Sigmoid colon (tissue), 7 donors: ENCODE data around the gene ZFYVE28. TPM values are rescaled to one million over a fixed set of nuclear protein-coding genes. Genes with fewer than 3 reads are reported as not detected.
A peak's percentile ranks its signal among the peaks of the same experiment; 100 is the strongest.

ENCODE experiments used
- DNase-seq: peaks from one replicate; pipeline ENCODE4 v3.0.0-alpha.2; 2019
- H3K27ac ChIP-seq, 4 donors: fragments of 200-600 bp; sonication (generic); one replicate each; pipeline ENCODE4 v1.5.1; 2016 to 2019; ENCODE audit warnings: mild to moderate bottlenecking in 1 of 4
- H3K27me3 ChIP-seq, 3 donors: fragments of 200-600 bp; sonication (generic); one replicate each; pipeline ENCODE4 v1.5.1; 2019; ENCODE audit warnings: mild to moderate bottlenecking in 1 of 3
- H3K36me3 ChIP-seq, 4 donors: fragments of 200-600 bp; sonication (generic); one replicate each; pipeline ENCODE4 v1.5.1; 2016 to 2019
- H3K4me1 ChIP-seq, 4 donors: fragments of 200-600 bp; sonication (generic); one replicate each; pipeline ENCODE4 v1.5.1; 2017 to 2019
- H3K4me3 ChIP-seq, 4 donors: fragments of 200-600 bp; sonication (generic); one replicate each; pipeline ENCODE4 v1.5.1; 2017 to 2019; ENCODE audit warnings: mild to moderate bottlenecking in 2 of 4, moderate library complexity in 1 of 4
- H3K9me3 ChIP-seq, 4 donors: fragments of 200-600 bp in 3 of 4; sonication (generic) in 3 of 4; one replicate each; pipeline versions ENCODE4 v1.5.1 to v1.6.1; 2013 to 2019
- EP300 ChIP-seq, 4 donors: sonication (generic); formaldehyde crosslinking; IDR thresholded peaks; one replicate each; pipeline ENCODE4 v1.6.1; 2017; ENCODE audit warnings: antibody characterized with exemption in 4 of 4
- POLR2A ChIP-seq, 2 donors: fragments of 450-650 bp; IDR thresholded peaks; one replicate each; pipeline ENCODE4 v1.6.1; 2016; ENCODE audit warnings: antibody characterized with exemption in 2 of 2, mild to moderate bottlenecking in 2 of 2, moderate library complexity in 2 of 2
- POLR2AphosphoS5 ChIP-seq, 4 donors: sonication (generic); formaldehyde crosslinking; IDR thresholded peaks; one replicate each; pipeline ENCODE4 v1.6.1; 2017; ENCODE audit warnings: antibody characterized with exemption in 4 of 4
- WGBS, 2 donors: extraction: QIAGEN DNeasy Blood & Tissue Kit; methylation state at CpG; one replicate each; pipeline ENCODE4 v1.1.7; 2013; 5-methylcytosine and 5-hydroxymethylcytosine counted together
- intact Hi-C: fragments of 100-400 bp; cut with DNase I; formaldehyde crosslinking; loops from one replicate; pipeline ENCODE4 v1.15.1; 2023
- polyA plus RNA-seq, 3 donors: library from polyadenylated mRNA; stranded (reverse); fragments of 200-250 nt; gene quantifications; one replicate each; pipeline ENCODE4 v1.2.3, GENCODE V29; 2013
- total RNA-seq, 4 donors: library from RNA; depleted of rRNA; stranded (reverse); fragments of >200 nt; gene quantifications; one replicate each; pipeline ENCODE4 v1.1.0, GENCODE V29; 2016
- TF ChIP-seq, protein P1 (sequence below), 4 experiments: fragments of 450-650 bp in 3 of 4; fragments of 200-600 bp in 1 of 4; IDR thresholded peaks; one replicate each; pipeline ENCODE4 v1.5.1; 2016 to 2019; ENCODE audit warnings: antibody characterized with exemption in 4 of 4, mild to moderate bottlenecking in 3 of 4, moderate library complexity in 2 of 4
- donor health status: healthy with polysubstance abuse.
- donor health status: Bipolar disorder and iron deficiency.
- donor health status: healthy.

The ZFYVE28 gene
- total and polyA plus RNA-seq, 7 donors: 3.1 to 24.1 (median 13.0) TPM

DNA sequence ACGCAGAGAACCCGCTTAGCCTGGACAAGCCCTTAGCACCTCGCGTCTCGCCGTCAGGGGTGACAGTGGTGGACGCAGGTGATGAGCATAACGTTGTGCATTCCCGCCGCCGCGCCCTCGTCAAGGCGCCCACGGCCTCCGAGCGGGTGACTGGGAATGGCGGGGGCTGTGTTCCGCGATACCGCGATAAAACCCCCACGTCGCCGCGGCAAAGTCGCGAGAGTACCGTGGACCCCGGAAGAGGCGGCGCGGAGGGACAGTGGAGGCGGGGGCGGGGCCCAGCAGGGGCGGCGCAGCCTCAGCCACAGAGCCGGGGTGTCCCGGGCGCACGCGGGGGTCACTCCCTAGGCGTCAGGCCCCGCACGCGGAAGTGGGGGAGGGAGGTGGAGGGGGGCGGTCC lies 53.8 kb downstream of the ZFYVE28 start:
- intact Hi-C loops: loop anchor here (5.0 to 10.0 kb wide), 2 partner anchors 100 to 142 kb away; partner anchors contain the start of gene MXD4
- Histone ChIP-seq H3K4me3 (peak overlapping the region; percentile 53 to 61 (median 58)), H3K27ac (peak overlapping the region in 3 of 4 donors; percentile 24 to 46 (median 46)), H3K4me1 (peaks cover 0 to 18% (median 15%) of the 10 kb centered on the region in 4 donors), H3K9me3 (peaks cover 0 to 3% (median 0%) of the 10 kb centered on the region in 4 donors), H3K36me3 (no peaks in the 10 kb centered on the region), H3K27me3 (no peaks in the 10 kb centered on the region)
- WGBS, 2 donors: 14 to 34% methylated on average over 47 of the region's 47 CpGs
- peak; percentile 73 for DNase-seq
- no peak for TF ChIP-seq EP300 (IDR thresholded peaks at IDR 0.05)
- TF ChIP-seq POLR2A (IDR thresholded peaks at IDR 0.05): no peak
- TF ChIP-seq, protein P1, sequence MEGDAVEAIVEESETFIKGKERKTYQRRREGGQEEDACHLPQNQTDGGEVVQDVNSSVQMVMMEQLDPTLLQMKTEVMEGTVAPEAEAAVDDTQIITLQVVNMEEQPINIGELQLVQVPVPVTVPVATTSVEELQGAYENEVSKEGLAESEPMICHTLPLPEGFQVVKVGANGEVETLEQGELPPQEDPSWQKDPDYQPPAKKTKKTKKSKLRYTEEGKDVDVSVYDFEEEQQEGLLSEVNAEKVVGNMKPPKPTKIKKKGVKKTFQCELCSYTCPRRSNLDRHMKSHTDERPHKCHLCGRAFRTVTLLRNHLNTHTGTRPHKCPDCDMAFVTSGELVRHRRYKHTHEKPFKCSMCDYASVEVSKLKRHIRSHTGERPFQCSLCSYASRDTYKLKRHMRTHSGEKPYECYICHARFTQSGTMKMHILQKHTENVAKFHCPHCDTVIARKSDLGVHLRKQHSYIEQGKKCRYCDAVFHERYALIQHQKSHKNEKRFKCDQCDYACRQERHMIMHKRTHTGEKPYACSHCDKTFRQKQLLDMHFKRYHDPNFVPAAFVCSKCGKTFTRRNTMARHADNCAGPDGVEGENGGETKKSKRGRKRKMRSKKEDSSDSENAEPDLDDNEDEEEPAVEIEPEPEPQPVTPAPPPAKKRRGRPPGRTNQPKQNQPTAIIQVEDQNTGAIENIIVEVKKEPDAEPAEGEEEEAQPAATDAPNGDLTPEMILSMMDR (IDR thresholded peaks at IDR 0.05): no peak
- TF ChIP-seq POLR2AphosphoS5 (IDR thresholded peaks at IDR 0.05): peak in 1 of 4 donors; percentile 23

DNA sequence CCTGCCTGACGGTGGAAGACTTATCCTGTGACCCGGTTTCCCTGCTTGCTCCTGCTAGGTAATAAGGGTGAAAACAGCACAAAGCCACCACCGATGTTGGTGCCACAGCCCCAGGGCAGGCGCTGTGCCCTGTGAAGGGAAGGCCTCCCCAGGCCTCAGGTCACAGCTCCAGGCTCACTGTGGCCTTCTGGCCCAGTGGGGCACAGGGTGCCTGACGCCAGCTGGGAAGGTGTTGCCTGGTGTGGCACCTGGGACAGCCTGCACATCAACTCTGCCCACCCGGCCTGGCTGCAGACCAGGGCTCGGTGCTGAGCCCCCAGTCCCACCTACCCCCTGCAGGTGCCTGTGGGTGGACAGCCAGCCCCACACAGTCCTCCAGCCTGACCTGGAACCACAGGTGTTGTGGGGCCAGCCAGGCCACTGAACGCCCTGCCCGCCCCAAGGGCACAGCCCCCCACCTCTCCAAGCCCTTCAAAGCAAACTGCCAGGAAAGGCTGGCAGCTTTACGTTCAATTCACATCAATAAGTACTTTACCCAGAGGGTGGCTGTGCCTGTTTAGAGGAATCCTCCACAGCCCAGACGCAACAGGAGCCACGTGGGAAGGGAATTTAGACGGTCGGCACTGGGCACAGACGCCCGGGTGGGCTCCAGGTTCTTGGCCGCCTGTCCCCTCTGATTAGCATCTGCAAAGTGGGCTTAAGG lies 54.3 kb downstream of the ZFYVE28 start:
- Histone ChIP-seq H3K4me3 (peak overlapping the region; percentile 53 to 61 (median 58)), H3K4me1 (peaks cover 0 to 18% (median 15%) of the 10 kb centered on the region in 4 donors), H3K27ac (peak overlapping the region in 3 of 4 donors; percentile 24 to 46 (median 46)), H3K36me3 (no peaks in the 10 kb centered on the region), H3K27me3 (no peaks in the 10 kb centered on the region), H3K9me3 (peaks cover 0 to 3% (median 0%) of the 10 kb centered on the region in 4 donors)
- intact Hi-C loops: loop anchor here (5.0 to 10.0 kb wide), 2 partner anchors 99 to 142 kb away; partner anchors contain the start of gene MXD4
- no peak for TF ChIP-seq POLR2A (IDR thresholded peaks at IDR 0.05)
- TF ChIP-seq POLR2AphosphoS5 (IDR thresholded peaks at IDR 0.05): no peak
- TF ChIP-seq, protein P1 (IDR thresholded peaks at IDR 0.05): no peak
- no peak for TF ChIP-seq EP300 (IDR thresholded peaks at IDR 0.05)
- DNase-seq: peak; percentile 56
- 63 to 78% methylated on average over 17 of the region's 17 CpGs for WGBS, 2 donors

GRCh38 chr4:2363056-2363721 lies 55.3 kb downstream of the ZFYVE28 start:
- no peak for TF ChIP-seq POLR2A (IDR thresholded peaks at IDR 0.05)
- no peak for TF ChIP-seq POLR2AphosphoS5 (IDR thresholded peaks at IDR 0.05)
- no peak for TF ChIP-seq EP300 (IDR thresholded peaks at IDR 0.05)
- TF ChIP-seq, protein P1 (IDR thresholded peaks at IDR 0.05): no peak
- Histone ChIP-seq H3K36me3 (no peaks in the 10 kb centered on the region), H3K27me3 (no peaks in the 10 kb centered on the region), H3K4me1 (peaks cover 0 to 18% (median 15%) of the 10 kb centered on the region in 4 donors), H3K27ac (no peak overlapping the region), H3K4me3 (no peak overlapping the region), H3K9me3 (no peaks in the 10 kb centered on the region)
- intact Hi-C loops: loop anchor here (5.0 to 10.0 kb wide), 2 partner anchors 98 to 141 kb away; partner anchors contain the start of gene MXD4
- 78 to 87% methylated on average over 12 of the region's 12 CpGs for WGBS, 2 donors
- DNase-seq: peak; percentile 36

- DNase-seq: peak; percentile 52
- 90% methylated on average over 15 of the region's 15 CpGs for WGBS, 2 donors
- H3K27ac ChIP-seq: no peak overlapping the region
- H3K36me3 ChIP-seq: no peaks in the 10 kb centered on the region
- no peak overlapping the region for H3K4me3 ChIP-seq
- no peak for TF ChIP-seq POLR2AphosphoS5 (IDR thresholded peaks at IDR 0.05)
- no peaks in the 10 kb centered on the region for H3K27me3 ChIP-seq
- no peaks in the 10 kb centered on the region for H3K9me3 ChIP-seq
- intact Hi-C loops: loop anchor here (5.0 to 10.0 kb wide), 2 partner anchors 98 to 140 kb away; partner anchors contain the start of gene MXD4
- H3K4me1 ChIP-seq: peaks cover 0 to 18% (median 15%) of the 10 kb centered on the region in 4 donors
Measured at GRCh38 chr4:2362266-2363055, 56.0 kb downstream of the ZFYVE28 start.
